HEK293 (cell line): ENCODE results near the gene MRPL33.

Experiments used
- CTCF ChIA-PET: fragments of 350-600 bp; formaldehyde crosslinking; extraction: SDS; loops from one replicate; lab custom pipeline; 2021; ENCODE audit warnings: antibody characterized with exemption; lab: Yijun Ruan, JAX
- POLR2A ChIA-PET: fragments of 300-600 bp; formaldehyde crosslinking; extraction: SDS; loops from one replicate; lab custom pipeline; 2020; ENCODE audit warnings: antibody characterized with exemption, inconsistent platforms; lab: Yijun Ruan, JAX
- H3K27ac ChIP-seq: fragments of 200-500 bp; sonication (Bioruptor generic); 2 replicates; pipeline ENCODE4 v1.5.1; 2014; ENCODE audit warnings: low read depth, low read length, control low read depth, inconsistent platforms; ENCODE audit errors: extremely low read depth
- H3K36me3 ChIP-seq, 2 experiments: fragments of 200-500 bp in 1 of 2; sonication (Bioruptor generic) in 1 of 2; 1 replicate in 1 of 2; 2 replicates in 1 of 2; pipeline ENCODE4 v1.5.1; 2014 to 2017; ENCODE audit warnings: inconsistent platforms in 2 of 2, low read length in 2 of 2; ENCODE audit not compliant: control insufficient read depth in 2 of 2, insufficient read depth in 1 of 2
- H3K4me1 ChIP-seq: fragments of 200-500 bp; sonication (Bioruptor generic); 2 replicates; pipeline ENCODE4 v1.5.1; 2014; ENCODE audit warnings: mild to moderate bottlenecking, low read length, inconsistent platforms; ENCODE audit not compliant: control insufficient read depth, insufficient read depth
- H3K4me3 ChIP-seq: 2 replicates; pipeline ENCODE4 v1.5.1; 2011; ENCODE audit warnings: low read depth, mild to moderate bottlenecking, control low read depth, low read length, moderate library complexity
- H3K9me3 ChIP-seq: fragments of 200-500 bp; sonication (Bioruptor generic); 2 replicates; pipeline ENCODE4 v1.5.1; 2014; ENCODE audit warnings: low read depth, low read length, inconsistent platforms; ENCODE audit not compliant: control insufficient read depth, insufficient read depth
- BCL11B ChIP-seq: fragments of 450-650 bp; formaldehyde crosslinking; IDR thresholded peaks from 2 replicates; pipeline ENCODE4 v1.5.1; 2016; ENCODE audit warnings: low read depth, missing biosample characterization, missing genetic modification characterization
- GLIS1 ChIP-seq: fragments of 450-650 bp; formaldehyde crosslinking; IDR thresholded peaks from 2 replicates; pipeline ENCODE4 v1.5.1; 2016; ENCODE audit warnings: missing biosample characterization, missing genetic modification characterization
- GLIS2 ChIP-seq: fragments of 450-650 bp; formaldehyde crosslinking; IDR thresholded peaks from 2 replicates; pipeline ENCODE4 v1.5.1; 2016; ENCODE audit warnings: missing biosample characterization, missing genetic modification characterization
- HOXC10 ChIP-seq: sonication (generic); formaldehyde crosslinking; IDR thresholded peaks from 2 replicates; pipeline ENCODE4 v1.8.1; 2023; ENCODE audit warnings: mild to moderate bottlenecking, missing genetic modification reagents
- OSR2 ChIP-seq: fragments of 450-650 bp; formaldehyde crosslinking; IDR thresholded peaks from 2 replicates; pipeline ENCODE4 v1.5.1; 2016; ENCODE audit warnings: missing biosample characterization, missing genetic modification characterization
- OVOL3 ChIP-seq: fragments of 450-650 bp; formaldehyde crosslinking; IDR thresholded peaks from 2 replicates; pipeline ENCODE4 v1.5.1; 2016; ENCODE audit warnings: missing biosample characterization, missing genetic modification characterization
- SP3 ChIP-seq: fragments of 450-650 bp; formaldehyde crosslinking; IDR thresholded peaks from 2 replicates; pipeline ENCODE4 v1.5.1; 2016; ENCODE audit warnings: missing biosample characterization, missing genetic modification characterization
- ZFP3 ChIP-seq: fragments of 450-650 bp; formaldehyde crosslinking; IDR thresholded peaks from 2 replicates; pipeline ENCODE4 v1.5.1; 2016; ENCODE audit warnings: low read depth, missing biosample characterization, missing genetic modification characterization
- ZNF10 ChIP-seq: fragments of 450-650 bp; formaldehyde crosslinking; IDR thresholded peaks from 2 replicates; pipeline ENCODE4 v1.5.1; 2017; ENCODE audit warnings: missing biosample characterization, missing genetic modification characterization
- ZNF112 ChIP-seq: fragments of 450-650 bp; formaldehyde crosslinking; IDR thresholded peaks from 2 replicates; pipeline ENCODE4 v1.5.0; 2017; ENCODE audit warnings: missing biosample characterization, missing genetic modification characterization
- ZNF140 ChIP-seq: fragments of 450-650 bp; formaldehyde crosslinking; IDR thresholded peaks from 2 replicates; pipeline ENCODE4 v1.5.1; 2016; ENCODE audit warnings: missing biosample characterization, missing genetic modification characterization
- ZNF146 ChIP-seq: fragments of 450-650 bp; formaldehyde crosslinking; IDR thresholded peaks from 2 replicates; pipeline ENCODE4 v1.5.1; 2016; ENCODE audit warnings: missing biosample characterization, missing genetic modification characterization
- ZNF175 ChIP-seq: fragments of 450-650 bp; formaldehyde crosslinking; IDR thresholded peaks from 2 replicates; pipeline ENCODE4 v1.5.1; 2016; ENCODE audit warnings: missing biosample characterization, missing genetic modification characterization
- ZNF354C ChIP-seq: fragments of 450-650 bp; formaldehyde crosslinking; IDR thresholded peaks from 2 replicates; pipeline ENCODE4 v1.5.1; 2016; ENCODE audit warnings: missing biosample characterization, missing genetic modification characterization, low read depth, borderline replicate concordance
- ZNF423 ChIP-seq: fragments of 450-650 bp; formaldehyde crosslinking; IDR thresholded peaks from 2 replicates; pipeline ENCODE4 v1.5.1; 2016; ENCODE audit warnings: missing biosample characterization, missing genetic modification characterization
- ZNF426 ChIP-seq: fragments of 450-650 bp; formaldehyde crosslinking; IDR thresholded peaks from 2 replicates; pipeline ENCODE4 v1.5.1; 2017; ENCODE audit warnings: missing biosample characterization, missing genetic modification characterization, mild to moderate bottlenecking, inconsistent platforms, moderate library complexity
- ZNF473 ChIP-seq: fragments of 450-650 bp; formaldehyde crosslinking; IDR thresholded peaks from 2 replicates; pipeline ENCODE4 v1.5.1; 2017; ENCODE audit warnings: missing biosample characterization, missing genetic modification characterization
- ZNF549 ChIP-seq: fragments of 450-650 bp; IDR thresholded peaks from 2 replicates; pipeline ENCODE4 v1.5.1; 2018; ENCODE audit warnings: missing biosample characterization, missing genetic modification characterization, mild to moderate bottlenecking, inconsistent platforms, moderate library complexity
- ZNF555 ChIP-seq: fragments of 450-650 bp; formaldehyde crosslinking; conservative IDR thresholded peaks from 2 replicates; pipeline ENCODE4 v1.5.1; 2017; ENCODE audit warnings: missing biosample characterization, mild to moderate bottlenecking, missing genetic modification characterization, inconsistent platforms
- ZNF76 ChIP-seq: fragments of 450-650 bp; formaldehyde crosslinking; IDR thresholded peaks from 2 replicates; pipeline ENCODE4; 2016; ENCODE audit warnings: low read depth, missing biosample characterization, missing genetic modification characterization, borderline replicate concordance
- ZNF791 ChIP-seq: fragments of 450-650 bp; formaldehyde crosslinking; IDR thresholded peaks from 2 replicates; pipeline ENCODE4 v1.5.1; 2016; ENCODE audit warnings: missing biosample characterization, missing genetic modification characterization
- ZNF843 ChIP-seq: fragments of 450-650 bp; formaldehyde crosslinking; IDR thresholded peaks from 2 replicates; pipeline ENCODE4 v1.5.1; 2016; ENCODE audit warnings: missing biosample characterization, missing genetic modification characterization
- TF ChIP-seq, protein P1 (sequence below): fragments of 450-650 bp; formaldehyde crosslinking; IDR thresholded peaks from 2 replicates; pipeline ENCODE4 v1.5.1; 2016; ENCODE audit warnings: missing biosample characterization, missing genetic modification characterization
- TF ChIP-seq, protein P2 (sequence below): fragments of 450-650 bp; formaldehyde crosslinking; IDR thresholded peaks from 2 replicates; pipeline ENCODE4 v1.5.1; 2017; ENCODE audit warnings: missing biosample characterization, missing genetic modification characterization
- TF ChIP-seq, protein P3 (sequence below): IDR thresholded peaks from 2 replicates; pipeline ENCODE4 v1.6.1; 2011; ENCODE audit warnings: mild to moderate bottlenecking, low read depth, low read length, borderline replicate concordance

The MRPL33 gene

DNA sequence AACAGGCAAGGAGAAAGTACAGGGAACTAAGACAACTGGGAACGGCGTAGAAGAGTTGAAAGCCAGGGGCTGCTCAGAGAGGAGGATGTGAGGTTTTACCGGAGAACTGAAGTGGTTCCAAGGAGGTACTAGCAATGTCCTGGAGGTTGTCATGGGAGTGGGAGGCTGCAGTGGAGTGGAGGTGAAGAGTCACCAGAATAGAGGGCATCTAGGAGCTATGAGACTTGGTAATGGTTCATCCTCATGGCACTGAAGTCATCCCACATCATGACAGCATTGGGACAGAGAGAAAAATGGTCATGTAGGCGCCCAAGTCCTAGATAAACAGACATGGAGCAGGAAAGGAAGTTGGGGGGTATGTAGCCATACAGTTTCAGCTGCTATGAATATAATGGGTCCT is 26.3 kb downstream of the MRPL33 start:
- no peaks in the 10 kb centered on the region for H3K9me3 ChIP-seq
- no peaks in the 10 kb centered on the region for H3K4me1 ChIP-seq
- no peak overlapping the region for H3K4me3 ChIP-seq
- H3K27ac ChIP-seq = no peak overlapping the region
- CTCF ChIA-PET = interaction anchor here (0.6 to 2.3 kb wide), 2 partner anchors 43 to 616 kb away, joined by 3 to 8 read pairs; no protein-coding TSS in a partner anchor
- POLR2A ChIA-PET = interaction anchor here (2.0 kb wide), 1 partner anchor 93 kb away, joined by 5 read pairs; the partner anchor contains the start of genes BABAM2 and RBKS
- TF ChIP-seq GLIS1 (tag by site-specific recombination) = no peak
- TF ChIP-seq GLIS2 (tag by site-specific recombination) = no peak
- TF ChIP-seq OVOL3 (tag by site-specific recombination) = no peak
- TF ChIP-seq ZNF426 (tag by site-specific recombination) = no peak
- no peak for TF ChIP-seq ZNF354C (tag by site-specific recombination)
- no peak for TF ChIP-seq ZNF112 (tag by site-specific recombination)
- TF ChIP-seq BCL11B = no peak
- no peaks in the 10 kb centered on the region for H3K36me3 ChIP-seq

DNA sequence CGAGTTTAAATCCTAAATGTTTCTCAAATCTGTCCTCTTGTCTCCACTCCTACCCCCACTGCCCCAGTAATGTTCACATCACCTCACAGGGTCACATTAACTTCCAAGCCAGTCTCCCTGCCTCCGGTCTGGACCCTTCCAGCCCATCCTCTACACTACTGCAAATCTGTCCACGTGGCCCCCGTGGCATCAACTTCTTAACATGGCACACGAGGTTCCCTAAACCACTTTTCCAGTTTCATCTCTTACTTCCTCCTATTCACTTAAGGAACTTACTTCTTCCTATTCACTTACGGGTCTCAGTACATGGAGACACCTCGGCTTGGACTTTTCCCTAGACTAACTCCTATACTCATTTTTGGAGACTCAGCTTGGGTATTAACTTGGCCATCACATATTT is 27.0 kb downstream of the MRPL33 start:
- TF ChIP-seq, protein P1, sequence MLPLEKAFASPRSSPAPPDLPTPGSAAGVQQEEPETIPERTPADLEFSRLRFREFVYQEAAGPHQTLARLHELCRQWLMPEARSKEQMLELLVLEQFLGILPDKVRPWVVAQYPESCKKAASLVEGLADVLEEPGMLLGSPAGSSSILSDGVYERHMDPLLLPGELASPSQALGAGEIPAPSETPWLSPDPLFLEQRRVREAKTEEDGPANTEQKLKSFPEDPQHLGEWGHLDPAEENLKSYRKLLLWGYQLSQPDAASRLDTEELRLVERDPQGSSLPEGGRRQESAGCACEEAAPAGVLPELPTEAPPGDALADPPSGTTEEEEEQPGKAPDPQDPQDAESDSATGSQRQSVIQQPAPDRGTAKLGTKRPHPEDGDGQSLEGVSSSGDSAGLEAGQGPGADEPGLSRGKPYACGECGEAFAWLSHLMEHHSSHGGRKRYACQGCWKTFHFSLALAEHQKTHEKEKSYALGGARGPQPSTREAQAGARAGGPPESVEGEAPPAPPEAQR (tag by site-specific recombination) = no peak
- TF ChIP-seq ZNF423 = no peak
- TF ChIP-seq ZNF843 (tag by site-specific recombination) = no peak
- TF ChIP-seq GLIS1 (tag by site-specific recombination) = no peak
- TF ChIP-seq ZNF112 (tag by site-specific recombination) = no peak
- no peak for TF ChIP-seq ZNF175 (tag by site-specific recombination)
- Histone ChIP-seq H3K9me3 (no peaks in the 10 kb centered on the region), H3K4me1 (no peaks in the 10 kb centered on the region), H3K27ac (no peak overlapping the region), H3K4me3 (no peak overlapping the region), H3K36me3 (no peaks in the 10 kb centered on the region)
- ChIA-PET POLR2A (interaction anchor here (2.0 kb wide), 1 partner anchor 92 kb away, joined by 5 read pairs; the partner anchor contains the start of genes BABAM2 and RBKS), CTCF (interaction anchor here (0.6 to 2.3 kb wide), 3 partner anchors 37 to 615 kb away, joined by 3 to 8 read pairs (median 8); no protein-coding TSS in a partner anchor)

DNA sequence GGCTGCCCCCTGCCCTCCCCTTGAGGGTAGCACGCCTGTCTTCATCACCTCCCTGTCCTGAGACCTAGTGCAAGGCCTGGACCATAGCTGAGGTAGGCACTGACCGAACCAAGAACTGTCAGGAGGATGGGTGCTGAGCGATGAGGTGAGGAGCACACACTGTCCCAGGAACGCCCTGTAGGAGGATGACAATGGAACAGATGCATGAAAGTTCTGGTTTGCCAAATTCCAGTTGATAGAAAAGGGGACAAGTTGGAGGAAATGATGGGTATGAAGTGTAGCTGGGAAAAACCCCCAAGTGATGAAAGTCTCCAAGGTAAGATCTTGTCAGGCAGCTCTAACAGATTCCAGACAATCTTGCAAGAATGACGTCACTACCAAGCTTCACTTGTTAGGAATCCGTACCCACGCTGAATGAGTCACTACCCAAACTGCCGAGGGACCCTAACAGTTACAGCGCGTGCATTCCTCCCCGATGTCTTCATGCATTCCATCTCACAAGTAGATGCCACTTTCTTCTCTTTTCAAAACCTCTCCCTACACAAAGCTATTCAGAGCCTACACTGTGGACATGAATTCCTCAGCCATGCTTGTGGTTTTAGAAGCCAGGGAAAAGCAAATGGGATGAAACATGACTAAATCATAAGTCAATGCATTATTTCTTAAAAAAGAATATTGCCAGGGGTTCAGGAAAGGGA is 27.6 kb downstream of the MRPL33 start:
- Histone ChIP-seq H3K9me3 (no peaks in the 10 kb centered on the region), H3K4me3 (no peak overlapping the region), H3K36me3 (no peaks in the 10 kb centered on the region), H3K4me1 (no peaks in the 10 kb centered on the region), H3K27ac (no peak overlapping the region)
- ChIA-PET POLR2A (interaction anchor here (0.7 to 2.0 kb wide), 2 partner anchors 91 to 648 kb away, joined by 4 to 5 read pairs; partner anchors contain the start of genes BABAM2 and RBKS), CTCF (interaction anchor here (0.6 to 2.3 kb wide), 2 partner anchors 38 to 45 kb away, joined by 8 read pairs; no protein-coding TSS in a partner anchor)
- TF ChIP-seq ZFP3 (tag by site-specific recombination) (no peak), HOXC10 (no peak), ZNF76 (tag by site-specific recombination) (peak; percentile 54; the same call in 1 of the 2 replicates), ZNF10 (tag by site-specific recombination) (peak; percentile 85), ZNF843 (tag by site-specific recombination) (peak; percentile 41; the same call in 1 of the 2 replicates), ZNF473 (no peak), SP3 (tag by site-specific recombination) (peak; percentile 56; the same call in 1 of the 2 replicates), ZNF549 (tag by site-specific recombination) (no peak), ZNF146 (tag by site-specific recombination) (no peak), ZNF555 (tag by site-specific recombination) (no peak), ZNF791 (tag by site-specific recombination) (no peak), ZNF140 (tag by site-specific recombination) (no peak), OSR2 (tag by site-specific recombination) (no peak)
- TF ChIP-seq, protein P2, sequence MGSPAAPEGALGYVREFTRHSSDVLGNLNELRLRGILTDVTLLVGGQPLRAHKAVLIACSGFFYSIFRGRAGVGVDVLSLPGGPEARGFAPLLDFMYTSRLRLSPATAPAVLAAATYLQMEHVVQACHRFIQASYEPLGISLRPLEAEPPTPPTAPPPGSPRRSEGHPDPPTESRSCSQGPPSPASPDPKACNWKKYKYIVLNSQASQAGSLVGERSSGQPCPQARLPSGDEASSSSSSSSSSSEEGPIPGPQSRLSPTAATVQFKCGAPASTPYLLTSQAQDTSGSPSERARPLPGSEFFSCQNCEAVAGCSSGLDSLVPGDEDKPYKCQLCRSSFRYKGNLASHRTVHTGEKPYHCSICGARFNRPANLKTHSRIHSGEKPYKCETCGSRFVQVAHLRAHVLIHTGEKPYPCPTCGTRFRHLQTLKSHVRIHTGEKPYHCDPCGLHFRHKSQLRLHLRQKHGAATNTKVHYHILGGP (tag by site-specific recombination) = no peak
- TF ChIP-seq, protein P3, sequence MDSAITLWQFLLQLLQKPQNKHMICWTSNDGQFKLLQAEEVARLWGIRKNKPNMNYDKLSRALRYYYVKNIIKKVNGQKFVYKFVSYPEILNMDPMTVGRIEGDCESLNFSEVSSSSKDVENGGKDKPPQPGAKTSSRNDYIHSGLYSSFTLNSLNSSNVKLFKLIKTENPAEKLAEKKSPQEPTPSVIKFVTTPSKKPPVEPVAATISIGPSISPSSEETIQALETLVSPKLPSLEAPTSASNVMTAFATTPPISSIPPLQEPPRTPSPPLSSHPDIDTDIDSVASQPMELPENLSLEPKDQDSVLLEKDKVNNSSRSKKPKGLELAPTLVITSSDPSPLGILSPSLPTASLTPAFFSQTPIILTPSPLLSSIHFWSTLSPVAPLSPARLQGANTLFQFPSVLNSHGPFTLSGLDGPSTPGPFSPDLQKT = no peak
